Globus pallidus (tissue), 1 donor: ENCODE measurements around the gene ZSWIM1.
A peak's percentile ranks its signal among the peaks of the same experiment; 100 is the strongest.

ENCODE experiments used
- DNase-seq: peaks from one replicate; pipeline ENCODE4 v3.0.0-alpha.2; 2015; ENCODE audit warnings: low spot score

ZSWIM1 gene

DNA sequence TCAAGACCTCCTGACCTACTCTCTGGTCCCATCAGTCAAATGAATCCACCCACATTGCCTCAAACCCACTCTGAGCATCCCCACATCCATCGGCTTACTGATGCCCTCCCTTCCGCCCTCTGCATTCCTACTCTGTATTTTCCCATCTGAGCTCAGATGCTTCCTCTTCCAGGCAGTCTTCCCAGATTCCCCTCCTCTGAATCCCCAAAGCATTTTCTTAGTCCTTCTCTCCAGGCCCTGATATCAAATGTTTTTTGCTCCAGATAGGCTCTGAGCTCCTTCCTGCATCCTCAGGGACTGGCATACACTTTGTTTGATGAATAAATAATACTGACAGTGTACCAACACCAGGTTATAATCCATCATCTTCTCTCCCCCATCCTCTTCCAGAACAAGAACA is 27.1 kb downstream of the ZSWIM1 start:
- DNase-seq: no peak

DNA sequence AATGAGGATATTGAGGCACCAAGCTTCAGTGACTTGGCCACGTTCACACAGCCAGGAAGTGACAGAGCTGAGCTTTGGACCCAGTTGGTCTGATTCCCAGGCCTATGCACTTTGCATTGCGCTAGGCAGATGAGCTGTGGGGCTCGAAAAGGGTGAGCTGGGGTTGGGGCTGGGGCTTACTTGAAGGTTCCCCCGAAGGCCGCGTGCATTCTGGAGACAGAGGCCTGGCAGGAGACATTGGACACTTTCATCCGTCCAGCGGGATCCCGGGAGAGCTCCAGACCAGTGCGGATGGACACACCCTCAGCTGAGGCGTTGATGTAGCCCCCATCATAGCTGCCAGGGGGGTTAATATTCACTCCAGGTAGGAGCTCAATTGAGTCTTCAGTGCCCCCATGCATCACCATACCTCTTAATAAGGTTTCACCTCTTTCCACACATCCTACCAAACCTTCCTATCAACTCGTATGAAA is 28.3 kb downstream of the ZSWIM1 start:
- no peak for DNase-seq

DNA sequence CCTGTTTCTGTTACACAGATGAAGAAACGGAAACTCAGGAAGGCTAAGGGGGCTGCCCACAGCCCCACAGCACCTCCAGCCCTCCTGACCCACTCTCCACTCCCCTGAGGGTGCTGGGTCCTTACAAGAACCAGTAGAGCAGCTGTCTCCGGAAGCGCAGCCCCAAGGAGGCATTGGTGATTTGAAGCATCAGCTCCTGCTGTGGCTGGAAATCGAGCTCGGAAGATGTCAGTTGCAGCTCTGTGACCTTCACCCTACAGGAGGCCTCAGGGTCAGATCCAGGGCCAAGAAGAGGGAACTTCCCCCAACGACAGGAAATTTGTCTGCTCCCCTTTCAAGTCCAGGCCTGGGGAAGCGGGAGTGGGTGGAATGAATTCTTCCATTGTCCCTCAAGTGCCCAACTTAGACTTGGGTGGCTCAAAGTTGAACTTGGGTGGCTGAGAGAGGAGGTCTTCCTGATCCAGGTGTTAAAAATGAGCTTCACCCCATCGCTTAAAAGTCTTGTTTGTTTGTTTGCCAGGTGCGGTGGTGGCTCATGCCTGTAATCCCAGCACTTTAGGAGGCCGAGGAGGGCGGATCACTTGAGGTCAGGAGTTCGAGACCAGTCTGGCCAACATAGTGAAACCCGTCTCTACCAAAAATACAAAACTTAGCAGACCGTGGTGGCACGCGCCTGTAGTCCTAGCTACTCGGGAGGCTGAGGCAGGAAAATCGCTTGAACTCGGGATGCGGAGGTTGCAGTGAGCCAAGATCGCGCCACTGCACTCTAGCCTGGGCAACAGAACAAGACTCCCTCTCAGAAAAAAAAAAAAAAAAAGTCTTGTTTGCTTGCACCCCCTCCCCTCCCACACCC is 29.0 kb downstream of the ZSWIM1 start:
- no peak for DNase-seq

DNA sequence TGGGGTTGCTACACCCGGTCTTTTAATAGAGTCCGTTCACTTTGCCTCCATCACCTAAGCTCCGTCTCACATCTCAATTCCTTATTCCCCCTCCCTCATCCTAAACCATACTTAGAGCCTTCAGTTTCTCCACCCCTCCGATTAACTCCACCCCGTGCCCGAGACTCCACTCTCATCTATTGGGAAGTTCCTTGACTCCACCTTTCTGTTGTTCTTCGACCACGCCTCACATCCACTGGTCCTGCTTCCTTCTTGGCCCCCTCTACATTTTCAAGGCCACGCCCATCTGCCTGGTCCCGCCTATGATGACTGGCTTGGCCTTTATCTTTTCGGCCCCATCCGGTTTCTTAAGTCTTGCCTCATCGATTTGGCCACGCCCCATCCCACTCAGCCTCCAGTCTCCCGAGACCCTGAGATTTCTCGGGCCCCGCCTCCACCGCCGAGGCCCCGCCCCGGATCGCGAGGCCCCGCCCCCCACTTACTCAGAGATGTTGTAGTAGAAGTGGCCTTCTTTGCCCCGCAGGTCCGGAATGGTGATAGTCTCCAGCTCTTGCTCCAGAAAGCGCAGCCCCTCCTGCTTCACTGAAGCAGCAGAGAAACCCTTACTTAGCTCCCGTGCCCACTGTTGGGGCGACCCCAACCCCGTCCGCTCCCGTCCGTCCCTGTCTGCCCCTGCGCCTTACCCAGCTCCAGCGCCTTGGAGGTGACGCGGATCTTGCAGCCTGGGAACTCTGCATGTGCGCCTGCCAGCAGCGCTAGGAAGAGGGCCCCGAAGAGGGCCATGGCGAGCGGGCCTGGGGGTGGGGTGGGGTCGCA is 29.9 kb downstream of the ZSWIM1 start:
- peak; percentile 86 for DNase-seq

DNA sequence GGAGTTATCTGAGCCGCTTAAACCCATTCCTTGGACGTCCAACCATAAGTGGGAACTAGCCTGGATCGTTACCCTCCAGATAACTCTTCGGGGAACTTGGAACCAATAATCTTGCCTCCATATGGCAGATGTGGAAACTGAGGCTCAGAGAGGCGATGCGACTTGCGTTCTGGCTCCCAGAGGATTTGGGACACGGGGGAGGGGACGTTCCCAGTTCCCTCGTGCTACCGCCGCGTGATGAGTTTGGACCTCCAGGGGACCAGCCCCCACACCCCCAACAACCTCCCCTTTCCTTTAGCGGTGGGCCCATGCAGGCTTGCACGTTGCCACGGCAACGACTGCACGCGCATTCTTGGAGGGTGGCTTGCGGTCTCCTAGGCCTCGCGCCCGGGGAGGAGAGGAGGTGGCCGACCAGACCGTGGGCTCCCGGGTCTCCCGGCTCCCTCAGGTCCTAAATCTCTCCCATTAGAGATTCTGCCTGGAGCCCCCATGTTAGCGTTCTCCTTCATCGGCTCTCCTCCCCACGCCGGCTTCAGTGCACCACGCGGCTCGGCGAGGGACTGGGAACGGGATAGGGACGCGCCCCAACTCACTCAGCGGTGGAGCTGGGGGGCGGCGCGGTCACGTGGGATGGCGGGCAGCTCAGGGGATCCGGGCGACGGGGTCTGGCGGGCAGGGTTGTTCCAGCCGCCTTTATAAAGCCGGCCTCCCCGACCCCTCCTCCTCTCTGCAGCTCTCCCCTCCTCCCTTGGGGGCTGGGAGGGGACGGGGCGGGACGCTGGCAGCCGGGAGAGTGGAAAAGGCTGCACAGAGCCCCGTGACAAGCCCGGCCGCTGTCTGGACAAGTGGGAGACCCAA is 30.7 kb downstream of the ZSWIM1 start, which contains the start of gene PLTP:
Gene PLTP, minus strand, starts transcription at position 670 of the 858 bp plus-strand sequence. CDS start 703 bp downstream, outside the sequence.
- peak; percentile 62 for DNase-seq

DNA sequence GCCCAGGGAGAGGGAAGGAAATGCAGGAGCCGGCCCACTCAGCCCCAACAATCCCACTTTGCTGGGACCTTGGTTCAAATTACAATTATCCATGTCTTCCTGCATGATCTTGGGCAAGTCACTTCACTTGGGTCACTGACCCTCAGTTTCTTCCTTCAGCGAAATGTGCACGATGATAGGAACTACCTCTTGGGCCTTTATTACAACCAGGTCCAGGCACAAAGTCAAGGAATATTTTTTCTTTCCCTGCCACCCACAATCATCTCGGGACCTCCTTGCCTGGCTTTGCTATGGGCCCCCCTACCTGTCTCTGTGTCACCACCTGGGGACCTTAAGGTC is 31.3 kb downstream of the ZSWIM1 start:
- no peak for DNase-seq

DNA sequence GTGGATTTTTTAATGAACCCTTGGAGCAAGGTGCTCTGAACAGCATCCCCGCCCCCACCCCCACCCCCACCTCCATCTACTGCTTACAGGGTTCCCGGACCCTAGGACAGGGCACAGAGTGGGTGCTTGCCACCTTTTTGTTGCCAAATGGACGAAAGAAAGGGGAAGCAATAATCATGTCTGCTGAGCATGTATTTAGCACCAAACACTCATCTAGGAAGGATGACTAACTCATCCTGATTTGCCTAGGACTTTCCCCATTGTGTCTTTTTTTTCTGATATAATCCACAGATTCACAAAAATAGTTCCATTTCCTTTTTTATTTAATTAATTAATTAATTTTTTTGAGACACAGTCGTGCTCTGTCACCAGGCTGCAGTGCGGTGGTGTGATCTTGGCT is 32.1 kb downstream of the ZSWIM1 start:
- no peak for DNase-seq

DNA sequence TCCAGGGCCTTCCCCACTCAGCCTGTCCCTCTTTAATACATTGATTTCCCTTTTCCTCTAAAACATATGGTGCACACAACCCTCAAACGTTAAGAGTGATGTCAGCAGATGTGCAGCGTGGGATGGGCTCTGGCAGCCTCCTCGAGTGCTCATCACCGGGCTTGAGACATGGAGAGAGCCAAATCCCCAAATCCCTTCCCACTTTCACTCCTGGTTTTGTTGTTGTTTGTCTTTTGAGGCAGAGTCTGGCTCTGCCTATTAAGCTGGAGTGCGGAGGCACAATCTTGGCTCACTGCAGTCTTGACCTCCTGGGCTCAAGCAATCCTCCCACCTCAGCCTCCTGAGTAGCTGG is 36.7 kb downstream of the ZSWIM1 start:
- no peak for DNase-seq

DNA sequence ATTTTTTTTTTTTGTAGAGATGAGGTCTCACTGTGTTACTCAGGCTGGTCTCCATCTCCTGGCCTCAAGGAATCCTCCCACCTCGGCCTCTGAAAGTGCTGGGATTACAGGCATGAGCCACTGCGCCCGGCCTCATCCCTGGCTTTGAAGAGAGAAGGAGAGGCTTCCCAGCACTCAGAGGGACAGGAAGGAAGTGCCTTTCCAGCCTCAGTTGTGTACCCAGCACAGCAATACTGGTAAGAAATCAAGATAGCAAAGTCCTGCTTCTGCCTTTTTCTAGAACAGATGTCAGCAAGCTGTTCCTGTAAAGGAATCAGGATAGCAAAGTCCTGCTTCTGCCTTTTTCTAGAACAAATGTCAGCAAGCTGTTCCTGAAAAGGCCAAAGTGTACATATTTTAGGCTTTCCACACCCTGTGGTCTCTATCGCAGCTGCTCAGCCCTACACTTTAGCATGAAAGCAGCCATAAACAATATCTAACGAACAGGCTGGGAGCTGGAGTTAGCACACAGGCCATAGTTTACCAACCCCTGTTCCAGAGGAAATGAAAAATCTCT is 37.2 kb downstream of the ZSWIM1 start:
- DNase-seq: no peak

DNA sequence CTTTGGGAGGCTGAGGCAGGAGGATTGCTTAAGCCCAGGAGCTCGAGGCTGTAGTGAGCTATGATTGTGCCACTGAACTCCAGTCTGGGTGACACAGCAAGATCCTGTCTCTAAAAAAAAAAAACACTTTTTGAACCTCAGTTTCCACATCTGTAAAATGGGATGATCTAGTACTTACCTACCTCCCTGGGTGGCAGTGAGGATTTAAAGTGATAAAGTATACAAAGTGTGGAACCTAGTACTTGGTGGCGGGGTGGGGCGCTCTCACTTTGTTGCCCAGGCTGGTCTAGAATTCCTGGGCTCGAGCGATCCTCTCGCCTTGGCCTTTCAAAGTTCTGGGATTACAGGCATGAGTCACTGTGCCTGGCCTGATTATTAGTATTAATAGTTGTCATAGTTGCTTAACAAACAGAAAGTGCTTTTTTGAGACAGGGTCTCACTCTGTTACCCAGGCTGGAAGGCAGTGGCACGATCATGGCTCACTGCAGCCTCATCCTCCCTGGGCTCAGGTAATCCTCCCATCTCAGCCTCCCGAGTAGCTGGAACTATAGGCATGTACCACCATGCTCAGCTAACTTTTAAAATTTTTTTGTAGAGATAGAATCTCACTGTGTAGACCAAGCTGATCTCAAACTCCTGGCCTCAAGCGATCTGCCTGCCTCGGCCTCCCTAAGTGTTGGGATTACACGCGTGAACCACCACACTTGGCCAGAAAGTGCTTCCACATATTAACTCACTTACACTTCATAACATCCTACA is 37.9 kb downstream of the ZSWIM1 start:
- DNase-seq: no peak

DNA sequence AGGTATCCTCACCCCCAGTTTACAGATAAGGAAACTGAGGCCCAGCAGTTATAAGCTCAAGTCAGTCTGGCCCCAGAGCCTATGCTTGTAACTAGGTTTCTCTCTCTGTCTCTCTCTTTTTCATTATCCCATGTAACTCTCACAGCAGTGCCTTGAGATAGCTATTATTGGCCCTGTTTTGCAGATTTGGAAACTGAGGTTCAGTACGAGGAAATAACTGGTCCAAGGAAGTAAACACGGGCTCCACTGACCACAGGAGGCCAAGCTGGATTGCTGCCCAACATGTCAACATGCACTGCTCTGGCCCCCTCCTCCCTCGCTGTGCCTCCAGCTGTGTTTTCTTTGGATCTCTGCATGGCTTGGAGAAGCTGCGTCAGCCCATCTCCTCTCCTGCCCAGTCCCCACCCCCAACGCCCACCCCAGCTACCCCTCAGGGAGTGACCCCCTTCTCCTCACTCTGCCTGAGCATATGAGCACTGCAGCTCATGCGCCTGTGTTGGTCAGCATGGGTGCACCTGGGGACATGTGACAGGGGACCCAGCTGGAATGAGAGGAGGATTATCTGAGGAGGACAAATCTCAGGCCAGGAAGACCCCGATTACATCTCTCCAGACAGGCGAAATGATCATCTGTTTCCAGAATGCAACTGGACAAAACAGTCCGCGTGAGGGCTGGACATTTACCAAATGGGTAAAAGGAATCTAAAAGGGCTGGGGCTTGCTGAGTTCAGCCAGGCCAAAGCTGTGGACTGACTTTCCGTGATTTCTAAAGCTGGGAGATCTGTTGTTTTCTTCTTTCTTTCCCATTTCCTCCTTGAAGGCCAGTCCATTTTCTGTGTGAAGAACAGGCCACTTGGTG is 38.7 kb downstream of the ZSWIM1 start:
- no peak for DNase-seq

DNA sequence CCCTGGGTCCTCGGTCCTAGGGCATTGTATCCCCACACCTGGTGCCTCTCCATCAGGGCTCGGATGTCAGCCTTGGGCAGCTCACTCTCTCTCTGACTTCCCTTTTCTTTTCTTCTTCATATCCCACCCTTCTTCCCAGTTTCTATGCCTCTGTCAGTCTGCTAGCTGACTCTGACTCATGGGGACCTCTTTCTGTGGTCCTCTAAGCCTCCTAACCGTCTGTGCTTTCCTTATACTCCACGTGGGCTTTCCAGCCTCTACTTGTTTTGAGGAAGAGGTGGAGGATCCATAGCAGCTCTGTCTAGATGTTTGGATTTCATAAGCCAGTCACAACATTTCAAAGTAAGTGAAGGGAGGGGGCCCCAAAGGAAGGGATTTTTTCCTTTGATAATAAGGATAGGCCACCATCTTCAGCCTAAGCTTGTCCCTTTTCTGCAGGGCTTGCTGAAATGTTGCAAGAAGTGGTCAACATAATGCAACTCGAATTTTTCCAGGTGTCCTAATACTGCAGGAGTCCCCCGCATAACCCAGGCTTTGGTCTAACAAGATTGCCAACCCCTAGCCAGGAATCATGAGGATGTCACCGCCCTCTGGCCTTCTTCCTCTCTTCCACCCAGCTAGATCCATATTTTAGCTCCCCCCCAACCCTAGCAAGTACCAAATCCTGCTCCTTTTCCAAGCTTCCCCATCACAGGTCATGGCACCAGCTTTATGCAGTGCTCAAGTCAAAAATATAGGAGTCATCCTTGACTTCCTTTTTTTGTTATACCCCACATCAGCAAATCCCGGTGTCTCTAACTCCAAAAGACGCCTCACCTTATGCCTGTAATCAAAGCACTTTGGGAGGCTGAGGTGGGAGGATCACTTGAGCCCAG is 39.7 kb downstream of the ZSWIM1 start:
- no peak for DNase-seq

DNA sequence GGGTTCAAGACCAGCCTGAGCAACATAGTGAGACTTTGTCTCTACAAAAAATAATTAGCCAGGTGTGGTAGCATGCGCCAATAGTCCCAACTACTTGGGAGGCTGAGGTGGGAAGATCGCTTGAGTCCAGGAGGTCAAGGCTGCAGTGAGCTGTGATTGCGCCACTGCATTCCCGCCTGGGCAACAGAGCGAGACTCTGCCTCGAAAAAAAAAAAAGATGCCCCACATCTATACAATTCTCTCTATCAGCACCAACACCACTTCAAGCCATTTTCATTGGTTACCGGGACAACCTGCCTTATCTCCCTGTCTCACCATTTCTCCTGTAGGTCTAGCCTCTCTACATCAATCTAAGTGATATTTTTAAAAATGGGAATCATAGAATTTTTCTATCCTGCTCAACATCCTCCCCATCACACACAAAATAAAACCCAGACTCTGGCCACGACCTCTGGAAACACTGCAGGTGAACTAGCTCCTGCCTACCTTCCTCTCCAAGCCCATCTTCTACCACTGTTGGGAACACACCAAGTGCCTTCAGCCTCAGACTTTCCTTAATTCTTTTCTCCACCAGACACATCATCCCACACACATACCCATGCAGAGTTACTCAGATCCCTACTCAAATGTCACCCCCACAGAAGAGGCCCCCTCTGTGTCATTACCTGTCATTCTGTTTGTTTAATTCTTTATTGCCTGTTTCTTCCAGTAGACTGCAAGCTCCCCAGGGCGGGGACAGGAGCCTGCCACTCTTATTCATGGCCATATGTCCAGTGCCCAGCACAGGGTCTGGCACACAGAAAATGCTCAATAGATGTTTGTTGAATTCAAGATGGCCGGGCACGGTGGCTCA is 40.5 kb downstream of the ZSWIM1 start:
- DNase-seq: no peak

DNA sequence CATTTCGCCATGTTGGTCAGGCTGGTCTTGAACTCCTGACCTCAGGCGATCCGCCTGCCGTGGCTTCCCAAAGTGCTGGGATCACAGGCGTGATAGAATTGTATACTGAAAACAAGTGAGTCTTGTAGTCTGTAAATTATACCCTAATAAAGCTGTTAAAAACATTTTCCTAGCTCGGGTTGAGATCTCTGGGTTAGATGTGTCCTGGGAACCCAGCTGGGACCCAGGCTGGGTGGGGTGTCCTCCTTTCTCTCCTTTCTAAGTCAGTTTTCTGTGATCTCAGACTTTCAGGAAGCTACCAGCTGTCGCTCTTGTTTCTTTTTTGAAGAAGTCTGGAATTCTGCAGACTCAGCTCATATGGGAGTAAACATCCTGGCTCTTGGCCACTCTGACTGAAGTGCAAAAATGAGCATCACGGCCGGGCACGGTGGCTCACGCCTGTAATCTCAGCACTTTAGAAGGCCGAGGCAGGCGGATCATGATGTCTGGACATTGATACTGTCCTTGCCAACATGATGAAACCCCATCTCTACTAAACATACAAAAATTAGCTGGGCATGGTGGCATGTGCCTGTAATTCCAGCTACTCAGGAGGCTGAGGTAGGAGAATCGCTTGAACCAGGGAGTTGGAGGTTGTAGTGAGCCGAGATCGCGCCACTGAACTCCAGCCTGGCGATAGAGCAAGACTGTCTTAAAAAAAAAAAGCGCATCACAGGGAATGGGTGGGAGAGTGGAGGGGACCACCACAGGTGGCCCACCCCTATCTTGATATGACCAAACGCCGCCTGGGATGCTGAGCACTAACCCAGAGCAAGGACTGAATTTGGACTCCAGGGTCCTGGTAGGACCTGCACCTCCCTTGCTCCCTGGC is 43.6 kb downstream of the ZSWIM1 start:
- DNase-seq: peak; percentile 47

DNA sequence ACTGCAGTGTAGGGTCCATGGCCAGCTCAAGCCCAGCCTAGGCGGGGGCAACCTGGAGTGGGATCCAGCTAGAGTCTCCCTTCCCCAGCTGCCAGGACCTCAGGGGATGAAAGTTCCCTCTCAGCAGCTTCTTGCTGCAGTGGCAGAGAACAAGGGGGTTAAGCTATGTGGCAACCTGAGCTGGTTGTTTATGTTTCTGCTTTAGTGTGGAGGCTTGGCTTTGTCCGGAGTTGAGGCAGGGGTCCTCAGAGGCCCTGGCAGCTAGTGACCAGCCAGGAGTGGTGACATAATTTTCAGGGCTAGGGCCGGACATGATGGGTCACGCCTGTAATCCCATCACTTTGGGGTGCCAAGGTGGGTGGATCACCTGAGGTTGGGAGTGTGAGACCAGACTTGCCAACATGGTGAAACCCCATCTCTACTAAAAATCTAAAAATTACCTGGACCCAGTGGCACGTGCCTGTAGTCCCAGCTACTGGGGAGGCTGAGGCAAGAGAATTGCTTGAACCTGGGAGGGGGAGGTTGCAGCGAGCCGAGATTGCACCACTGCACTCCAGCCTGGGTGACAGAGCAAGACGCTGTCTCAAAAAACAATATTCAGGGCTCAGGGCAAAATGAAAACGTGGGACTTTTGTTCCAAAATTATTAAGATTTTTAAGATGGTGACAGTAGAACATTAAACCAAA is 44.9 kb downstream of the ZSWIM1 start:
- DNase-seq: no peak

DNA sequence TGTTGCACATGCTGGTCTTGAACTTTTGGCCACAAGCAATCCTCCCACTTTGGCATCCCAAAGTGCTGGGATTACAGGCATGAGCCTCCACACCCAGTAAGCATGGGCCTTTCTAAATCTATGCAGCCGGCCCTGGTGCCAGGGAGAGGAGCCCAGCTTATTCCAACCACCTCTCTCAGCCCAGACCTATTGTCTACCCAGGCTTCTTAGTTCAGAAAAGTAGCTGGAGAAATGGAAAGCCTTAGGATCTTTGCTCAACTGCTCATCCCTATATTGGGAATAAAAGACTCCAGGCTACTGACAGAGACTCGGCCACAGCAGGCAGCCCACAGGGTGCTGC is 45.7 kb downstream of the ZSWIM1 start:
- no peak for DNase-seq
